Measurements from ENCODE around the gene UPF3A.
A peak's percentile ranks its signal among the peaks of the same experiment; 100 is the strongest.
"Not testable (repeated sequence)": the region's sequence is repeated elsewhere in the genome, so short reads cannot be mapped to it uniquely, and the experiment has no call there.

UPF3A gene, protein sequence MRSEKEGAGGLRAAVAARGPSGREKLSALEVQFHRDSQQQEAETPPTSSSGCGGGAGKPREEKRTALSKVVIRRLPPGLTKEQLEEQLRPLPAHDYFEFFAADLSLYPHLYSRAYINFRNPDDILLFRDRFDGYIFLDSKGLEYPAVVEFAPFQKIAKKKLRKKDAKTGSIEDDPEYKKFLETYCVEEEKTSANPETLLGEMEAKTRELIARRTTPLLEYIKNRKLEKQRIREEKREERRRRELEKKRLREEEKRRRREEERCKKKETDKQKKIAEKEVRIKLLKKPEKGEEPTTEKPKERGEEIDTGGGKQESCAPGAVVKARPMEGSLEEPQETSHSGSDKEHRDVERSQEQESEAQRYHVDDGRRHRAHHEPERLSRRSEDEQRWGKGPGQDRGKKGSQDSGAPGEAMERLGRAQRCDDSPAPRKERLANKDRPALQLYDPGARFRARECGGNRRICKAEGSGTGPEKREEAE

DNA sequence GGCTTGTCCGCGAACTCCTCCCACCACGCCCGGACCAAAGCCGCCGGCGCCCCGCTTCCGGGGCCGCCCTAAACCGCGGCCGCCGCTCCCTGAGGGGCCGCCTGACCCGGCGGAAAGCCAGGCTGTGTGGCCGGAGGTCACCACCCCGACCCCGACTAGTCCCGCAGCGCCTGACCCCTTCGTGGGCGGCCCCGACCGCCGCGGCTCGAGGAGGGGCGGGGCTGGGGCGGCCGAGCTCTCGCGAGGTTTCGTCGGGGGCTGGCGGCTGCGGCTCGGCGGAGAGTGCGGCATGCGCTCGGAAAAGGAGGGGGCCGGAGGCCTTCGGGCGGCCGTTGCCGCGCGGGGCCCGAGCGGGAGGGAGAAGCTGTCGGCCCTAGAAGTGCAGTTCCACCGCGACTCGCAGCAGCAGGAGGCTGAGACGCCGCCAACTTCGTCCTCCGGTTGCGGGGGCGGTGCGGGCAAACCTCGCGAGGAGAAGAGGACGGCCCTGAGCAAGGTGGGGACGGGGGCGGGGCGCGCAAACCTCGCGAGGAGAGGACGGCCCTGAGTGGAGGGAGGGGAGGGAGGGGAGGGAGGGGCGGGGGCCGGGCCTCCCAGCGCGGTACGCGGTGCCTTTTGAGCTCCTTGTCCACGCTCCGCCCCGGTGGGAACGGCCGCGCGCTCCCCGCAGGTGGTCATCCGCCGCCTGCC, at the start of gene UPF3A:
Gene UPF3A, plus strand, starts transcription at position 251 of the 690 bp plus-strand sequence. Its CDS starts 39 bp downstream, at position 290.
- peak; percentile 94 for DNase-seq

DNA sequence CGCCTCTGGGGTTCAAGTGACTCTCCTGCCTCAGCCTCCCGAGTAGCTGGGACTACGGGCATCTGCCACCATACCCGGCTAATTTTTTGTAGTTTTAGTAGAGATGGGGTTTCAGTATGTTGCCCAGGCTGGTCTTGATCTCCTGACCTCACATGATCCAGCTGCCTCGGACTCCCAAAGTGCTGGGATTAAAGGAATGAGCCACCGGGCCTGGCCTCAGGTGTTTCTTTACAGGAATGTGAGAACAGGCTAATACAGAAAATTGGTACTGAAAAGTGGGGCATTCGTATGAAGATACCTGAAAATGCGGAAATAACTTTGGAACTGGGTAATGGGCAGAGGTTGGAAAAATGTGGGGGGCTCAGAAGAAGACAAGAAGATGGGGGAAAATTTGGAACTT, 49.5 kb upstream of the UPF3A start:
- DNase-seq = no peak

DNA sequence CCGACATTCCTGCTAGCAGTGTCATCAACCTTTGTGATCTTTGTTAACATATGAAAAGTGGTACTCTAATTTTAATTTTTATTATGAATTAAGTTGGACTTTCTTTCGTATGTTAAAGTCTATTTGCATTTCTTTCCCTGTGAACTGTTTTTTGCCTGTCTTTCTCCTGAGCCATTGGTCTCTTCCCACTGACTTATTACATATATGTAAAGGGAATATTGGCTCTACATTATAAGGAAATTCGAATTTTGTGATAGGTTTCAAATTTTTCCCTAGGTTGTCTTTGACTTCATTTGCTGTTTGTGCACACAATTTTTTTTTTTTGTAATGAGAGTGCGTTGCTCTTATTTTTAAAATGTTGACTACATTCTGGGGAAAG, 47.1 kb upstream of the UPF3A start:
- DNase-seq = no peak

DNA sequence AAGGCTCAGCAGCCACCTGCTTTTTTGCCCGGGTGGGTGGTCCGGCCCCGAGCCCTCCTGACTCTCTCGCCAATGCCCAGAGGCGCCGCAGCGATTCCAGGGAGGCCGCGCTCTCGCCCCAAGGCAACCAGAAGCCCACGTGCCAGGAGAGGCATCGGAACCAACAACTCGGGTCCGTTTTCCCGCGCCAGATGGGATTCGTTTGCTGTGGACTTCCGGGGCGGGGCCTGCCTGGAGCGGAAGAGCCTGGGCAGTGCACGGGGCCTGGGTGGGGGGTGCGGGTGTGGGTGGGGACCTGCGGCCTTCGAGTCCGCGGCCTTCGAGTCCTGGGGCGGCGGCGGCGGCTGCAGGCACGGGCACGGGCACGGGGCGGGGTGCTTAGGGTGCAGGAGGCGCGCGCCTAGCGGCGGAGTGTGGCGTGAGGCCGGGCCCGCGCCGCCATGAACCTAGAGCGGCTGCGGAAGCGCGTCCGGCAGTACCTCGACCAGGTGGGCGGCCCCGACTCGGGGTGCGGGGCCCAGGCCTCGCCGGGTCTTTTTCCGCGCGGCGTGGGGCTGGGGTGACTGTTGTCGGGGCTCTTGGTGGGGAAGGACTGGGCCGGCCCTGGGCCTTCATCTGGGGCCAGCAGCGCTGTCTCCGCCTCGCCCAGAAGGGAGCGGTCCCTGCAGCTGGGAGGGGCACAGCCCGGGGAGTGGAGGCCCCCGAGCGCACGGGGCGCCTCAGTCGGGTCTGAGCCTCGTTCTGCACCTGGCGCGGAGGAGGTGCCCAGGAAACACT, 46.6 kb upstream of the UPF3A start, which contains the start of gene CDC16:
Gene CDC16, plus strand, starts transcription at position 253 of the 777 bp plus-strand sequence. Its CDS starts 188 bp downstream, at position 441.
- peak; percentile 99 for DNase-seq

DNA sequence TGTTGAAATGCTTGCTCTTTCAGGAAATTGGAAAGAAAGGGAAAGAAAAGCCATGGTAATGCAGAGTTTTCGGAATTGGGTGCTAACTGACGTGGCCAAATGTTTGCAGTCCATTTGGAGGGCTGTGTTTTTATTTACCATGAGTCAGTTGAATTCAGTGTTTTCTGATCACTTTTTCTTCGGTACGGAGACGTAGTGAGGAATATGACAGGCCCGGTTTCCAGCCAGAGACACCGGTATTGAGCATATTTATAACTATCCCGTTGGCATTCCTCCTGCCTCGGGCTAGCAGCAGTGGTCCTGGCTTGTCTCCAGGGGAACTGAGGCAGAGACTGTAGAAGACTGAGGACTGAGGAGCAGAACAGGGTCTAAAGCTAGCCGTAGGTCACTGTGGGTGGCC, 45.7 kb upstream of the UPF3A start:
- DNase-seq = no peak

DNA sequence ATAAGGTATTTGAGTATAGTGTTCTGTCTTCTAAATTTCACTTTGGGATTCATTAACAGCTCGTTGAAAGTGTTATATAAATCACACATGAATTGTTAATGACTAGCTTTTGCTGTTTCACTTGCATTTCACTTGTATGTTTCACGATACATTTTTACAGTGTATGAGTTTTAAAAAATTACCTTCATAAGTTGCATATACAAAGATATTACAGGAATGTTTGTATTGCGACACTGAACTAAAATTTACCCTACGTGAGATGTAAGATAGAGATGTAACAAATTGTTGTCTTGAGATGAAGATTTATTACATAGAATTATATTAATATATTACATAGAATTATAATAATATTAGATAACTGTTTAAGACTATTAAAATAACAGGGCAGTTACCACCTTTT, 45.2 kb upstream of the UPF3A start:
- no peak for DNase-seq

DNA sequence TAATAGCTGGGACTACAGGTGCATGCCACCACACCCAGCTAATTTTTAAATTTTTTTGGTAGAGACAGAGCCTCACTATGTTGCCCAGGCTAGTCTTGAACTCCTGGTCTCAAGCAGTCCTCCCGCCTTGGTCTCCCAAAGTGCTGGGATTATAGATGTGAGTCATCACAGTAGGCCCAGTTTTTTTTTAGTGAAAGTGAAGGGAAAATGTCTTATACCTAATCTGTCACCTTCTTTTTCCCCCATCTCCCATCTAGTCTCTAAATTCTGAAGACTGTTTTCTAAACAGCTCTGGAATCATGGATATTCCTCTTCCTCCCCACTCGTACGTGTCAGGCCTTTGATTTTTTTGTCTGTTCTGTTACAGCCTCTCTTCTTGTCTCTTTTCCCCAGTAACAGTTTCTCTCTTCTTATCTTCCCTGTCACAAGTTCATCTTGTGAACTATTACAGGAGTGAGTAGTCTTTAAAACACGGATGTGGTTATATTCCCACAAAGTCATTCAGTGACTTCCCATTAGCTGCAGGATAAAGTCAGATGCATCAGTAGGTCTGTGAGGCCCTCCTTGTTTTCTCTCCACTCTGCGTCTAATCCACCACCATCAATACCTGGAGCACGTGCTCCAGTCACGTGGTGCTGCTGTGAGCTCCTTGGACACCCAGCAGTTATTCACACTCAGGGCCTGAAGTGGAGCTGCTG, 43.8 kb upstream of the UPF3A start:
- no peak for DNase-seq

DNA sequence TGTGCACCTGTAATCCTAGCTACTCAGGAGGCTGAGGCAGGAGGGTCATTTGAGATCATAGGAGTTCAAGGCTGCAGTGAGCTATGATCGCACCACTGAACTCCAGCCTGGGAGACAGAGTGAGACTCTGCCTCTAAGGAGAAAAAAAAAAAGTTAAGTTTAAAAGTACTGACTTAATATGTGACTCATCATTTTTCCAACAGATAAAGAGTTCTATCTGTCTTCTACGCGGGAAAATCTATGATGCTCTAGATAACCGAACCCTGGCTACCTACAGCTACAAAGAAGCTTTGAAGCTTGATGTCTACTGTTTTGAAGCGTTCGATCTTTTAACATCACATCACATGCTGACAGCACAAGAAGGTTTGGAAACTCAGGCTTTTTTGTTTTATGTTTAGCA, 39.5 kb upstream of the UPF3A start:
- no peak for DNase-seq

DNA sequence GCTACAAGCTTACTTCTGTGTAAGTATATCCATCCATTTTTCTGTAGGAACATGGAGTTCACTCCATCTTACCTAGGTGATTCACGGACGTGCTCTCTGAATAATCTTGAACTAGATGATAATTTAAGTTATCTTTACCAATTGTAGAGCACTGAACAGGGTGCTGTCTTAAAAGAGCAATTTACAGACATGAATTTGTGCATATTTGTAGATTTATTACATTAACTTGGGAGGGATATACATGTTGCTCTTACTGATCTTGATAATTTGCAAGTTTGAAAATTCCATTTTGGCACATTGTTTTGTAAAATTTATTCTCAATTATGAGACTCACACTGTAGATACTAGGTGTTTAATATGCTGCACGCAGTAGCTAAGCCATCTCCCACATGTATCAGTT, 37.4 kb upstream of the UPF3A start:
- DNase-seq = no peak

DNA sequence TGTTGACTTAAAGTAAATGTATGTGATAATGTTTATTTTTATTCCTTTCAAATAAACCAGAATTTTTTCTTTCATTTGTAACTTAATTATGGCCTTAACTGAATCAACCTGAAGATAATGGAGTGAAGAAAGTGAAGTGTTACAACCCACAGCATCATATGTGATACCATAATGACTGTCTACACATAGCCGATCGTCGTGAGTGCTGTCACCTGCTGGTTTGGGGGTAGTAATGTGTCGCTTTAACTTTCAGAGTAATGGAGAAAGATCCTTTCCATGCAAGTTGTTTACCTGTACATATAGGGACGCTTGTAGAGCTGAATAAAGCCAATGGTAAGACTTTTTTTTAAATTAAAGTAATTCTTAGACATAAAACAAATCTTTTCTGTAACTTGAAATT, 36.8 kb upstream of the UPF3A start:
- DNase-seq = no peak

DNA sequence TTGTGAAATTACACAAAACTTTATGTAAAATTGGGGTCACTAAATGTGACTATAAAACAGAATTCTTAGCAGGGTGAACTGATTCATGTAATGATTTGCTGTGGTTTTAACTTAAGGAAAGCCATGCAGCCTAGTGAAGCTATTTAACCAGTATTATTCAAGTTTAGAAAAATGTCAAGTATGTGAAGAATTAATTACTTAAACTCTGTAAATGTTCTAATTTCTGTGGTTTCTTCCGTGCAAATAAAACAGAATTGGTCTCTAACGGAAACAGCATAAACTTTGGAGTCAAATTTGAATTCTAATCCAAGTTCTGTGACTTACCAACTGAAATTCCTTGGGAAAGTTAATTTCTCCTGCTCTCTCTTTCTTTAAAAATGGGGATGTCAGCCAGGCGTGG, 33.4 kb upstream of the UPF3A start:
- no peak for DNase-seq

DNA sequence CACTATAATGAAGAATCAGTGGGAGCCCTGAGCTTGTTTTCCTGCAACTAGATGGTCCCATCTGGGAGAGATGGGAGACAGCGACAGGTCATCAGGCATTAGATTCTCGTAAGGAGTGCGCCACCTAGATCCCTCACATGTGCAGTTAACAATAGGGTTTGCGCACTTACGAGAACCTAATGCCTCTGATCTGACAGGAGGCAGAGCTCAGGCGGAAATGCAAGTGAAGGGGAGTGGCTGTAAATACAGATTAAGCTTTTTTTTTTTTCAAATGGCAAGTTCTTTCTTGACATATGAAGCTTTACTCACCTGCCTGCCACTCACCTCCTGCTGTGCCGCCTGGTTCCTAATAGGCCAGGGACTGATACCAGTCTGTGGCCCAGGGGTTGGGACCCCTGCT, 32.3 kb upstream of the UPF3A start:
- no peak for DNase-seq

DNA sequence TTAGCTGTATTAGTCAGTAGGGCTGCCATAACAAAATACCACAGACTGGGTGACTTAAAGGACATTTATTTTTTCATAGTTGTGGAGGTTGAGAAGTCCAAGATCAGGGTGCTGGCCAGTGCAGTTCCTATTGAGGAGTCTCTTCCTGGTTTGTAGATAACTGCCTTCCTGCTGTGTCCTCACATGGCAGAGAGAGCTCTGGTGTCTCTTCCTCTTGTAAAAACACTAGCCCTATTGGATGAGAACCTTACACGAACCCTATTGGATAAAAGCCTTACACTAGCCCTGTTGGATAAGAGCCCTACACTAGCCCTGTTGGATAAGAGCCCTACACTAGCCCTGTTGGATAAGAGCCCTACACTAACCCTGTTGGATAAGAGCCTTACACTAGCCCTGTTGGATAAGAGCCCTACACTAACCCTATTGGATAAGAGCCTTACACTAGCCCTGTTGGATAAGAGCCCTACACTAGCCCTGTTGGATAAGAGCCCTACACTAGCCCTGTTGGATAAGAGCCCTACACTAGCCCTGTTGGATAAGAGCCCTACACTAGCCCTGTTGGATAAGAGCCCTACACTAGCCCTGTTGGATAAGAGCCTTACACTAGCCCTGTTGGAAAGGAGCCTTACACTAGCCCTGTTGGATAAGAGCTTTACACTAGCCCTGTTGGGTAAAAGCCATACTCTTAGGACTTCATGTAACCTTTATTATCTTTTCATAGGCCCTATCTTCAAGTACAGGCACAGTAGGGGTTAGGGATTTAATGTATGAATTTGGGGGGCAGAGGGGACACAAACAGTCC, 29.6 kb upstream of the UPF3A start:
- peak; percentile 82 for DNase-seq

DNA sequence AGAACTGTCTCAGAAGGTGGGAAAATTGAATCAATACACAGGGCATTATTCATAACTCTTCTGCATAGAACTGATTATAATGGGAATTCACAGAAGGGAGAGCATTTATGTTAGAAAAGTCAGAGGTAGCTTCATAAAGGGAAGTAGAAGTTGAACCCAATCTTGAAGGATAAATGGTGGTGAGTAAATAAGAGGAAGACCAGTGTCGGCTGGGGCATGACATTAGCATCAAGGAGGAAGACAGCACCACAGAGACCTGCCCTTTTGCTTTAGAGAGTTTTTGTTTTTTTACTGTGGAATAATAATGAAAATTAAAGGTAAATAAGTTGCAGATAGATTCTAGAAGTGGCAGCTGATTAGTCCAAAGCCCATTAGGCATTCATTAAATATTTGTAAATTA, 24.9 kb upstream of the UPF3A start:
- peak; percentile 26 for DNase-seq

DNA sequence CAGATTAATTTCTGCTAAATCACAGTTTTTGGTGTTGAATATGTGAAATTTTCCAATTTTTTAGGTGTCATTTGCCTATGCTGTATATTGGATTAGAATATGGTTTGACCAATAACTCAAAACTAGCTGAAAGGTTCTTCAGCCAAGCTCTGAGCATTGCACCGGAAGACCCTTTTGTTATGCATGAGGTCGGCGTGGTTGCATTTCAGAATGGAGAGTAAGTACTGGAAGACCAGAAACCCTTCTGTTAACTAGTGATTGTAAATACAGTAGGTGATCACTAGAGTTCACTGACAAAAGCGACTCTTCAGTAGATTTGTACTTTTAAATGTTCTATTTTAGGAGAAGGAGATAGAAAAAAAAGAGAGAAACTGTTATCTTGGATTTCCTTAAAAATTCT, 24.4 kb upstream of the UPF3A start:
- DNase-seq = no peak

DNA sequence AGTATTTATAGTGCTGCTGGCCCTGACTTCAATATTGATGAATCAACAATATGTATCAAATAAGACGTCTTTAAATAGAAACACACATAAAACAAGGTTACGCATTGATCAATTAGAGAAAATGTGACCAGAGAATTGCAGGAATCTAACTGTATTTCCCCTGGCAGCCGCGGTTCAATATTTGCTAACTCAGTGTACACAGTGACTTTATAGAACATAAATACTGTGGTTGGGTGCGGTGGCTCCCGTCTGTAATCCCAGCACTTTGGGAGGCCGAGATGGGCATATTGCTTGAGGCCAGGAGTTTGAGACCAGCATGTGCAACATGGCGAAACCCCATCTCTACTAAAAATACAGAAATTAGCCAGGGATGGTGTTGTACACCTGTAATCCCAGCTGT, 22.8 kb upstream of the UPF3A start:
- DNase-seq = no peak

DNA sequence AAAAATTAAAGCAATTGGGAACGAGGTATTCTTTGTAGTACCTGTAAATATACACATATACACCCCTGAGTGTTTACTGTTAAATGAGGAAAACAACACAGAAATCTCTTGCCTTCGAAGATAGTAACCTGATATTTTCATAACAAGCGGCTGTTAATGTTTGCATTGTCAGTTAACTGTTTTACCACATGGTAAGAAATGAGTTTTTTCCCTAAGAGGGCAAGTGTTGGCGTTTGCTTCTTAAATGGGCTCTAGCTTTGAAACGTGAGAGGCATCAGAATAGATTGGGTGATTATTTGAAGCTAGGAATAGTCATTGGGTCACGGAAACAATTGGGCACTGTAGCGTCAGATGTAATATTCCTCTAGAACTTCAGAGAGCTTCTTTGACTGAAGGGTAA, 22.0 kb upstream of the UPF3A start:
- DNase-seq = no peak

DNA sequence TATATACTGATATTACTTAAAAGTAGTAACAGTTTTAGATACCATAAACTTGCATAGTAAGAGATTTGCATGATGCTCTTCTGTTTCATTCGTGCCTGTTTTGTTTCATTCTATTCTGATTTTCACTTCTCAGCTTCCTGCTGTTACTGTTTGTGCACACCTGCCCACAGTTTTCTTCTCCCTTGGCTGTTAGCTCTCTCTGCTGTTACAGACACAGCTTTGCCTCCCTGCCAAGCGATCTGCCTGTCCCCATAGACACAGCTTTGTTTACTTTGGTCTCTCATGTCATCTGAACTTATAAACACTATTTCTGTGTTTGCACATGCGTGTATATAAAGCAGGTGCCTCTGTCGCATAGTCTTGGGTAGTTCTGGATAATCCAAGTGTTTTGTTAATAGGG, 21.4 kb upstream of the UPF3A start:
- DNase-seq = no peak

DNA sequence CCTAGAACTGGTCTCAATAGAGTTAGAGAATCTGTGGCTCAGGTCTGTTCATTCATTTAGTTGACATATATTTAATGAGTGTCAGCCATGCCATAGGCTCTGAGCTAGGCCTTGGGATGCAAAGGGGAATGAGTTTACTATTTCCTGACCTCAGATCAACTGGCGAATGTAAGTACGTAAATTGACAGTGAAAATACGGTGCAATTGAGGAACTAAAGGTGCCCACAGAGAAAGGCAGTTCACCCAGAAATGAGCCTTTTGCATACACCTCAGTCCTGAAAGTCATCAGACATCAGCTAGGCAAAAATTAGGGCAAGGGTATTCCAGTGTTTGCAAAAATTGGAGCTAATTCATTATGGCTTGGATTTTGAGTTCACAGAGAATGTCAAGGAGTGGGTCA, 20.6 kb upstream of the UPF3A start:
- no peak for DNase-seq

DNA sequence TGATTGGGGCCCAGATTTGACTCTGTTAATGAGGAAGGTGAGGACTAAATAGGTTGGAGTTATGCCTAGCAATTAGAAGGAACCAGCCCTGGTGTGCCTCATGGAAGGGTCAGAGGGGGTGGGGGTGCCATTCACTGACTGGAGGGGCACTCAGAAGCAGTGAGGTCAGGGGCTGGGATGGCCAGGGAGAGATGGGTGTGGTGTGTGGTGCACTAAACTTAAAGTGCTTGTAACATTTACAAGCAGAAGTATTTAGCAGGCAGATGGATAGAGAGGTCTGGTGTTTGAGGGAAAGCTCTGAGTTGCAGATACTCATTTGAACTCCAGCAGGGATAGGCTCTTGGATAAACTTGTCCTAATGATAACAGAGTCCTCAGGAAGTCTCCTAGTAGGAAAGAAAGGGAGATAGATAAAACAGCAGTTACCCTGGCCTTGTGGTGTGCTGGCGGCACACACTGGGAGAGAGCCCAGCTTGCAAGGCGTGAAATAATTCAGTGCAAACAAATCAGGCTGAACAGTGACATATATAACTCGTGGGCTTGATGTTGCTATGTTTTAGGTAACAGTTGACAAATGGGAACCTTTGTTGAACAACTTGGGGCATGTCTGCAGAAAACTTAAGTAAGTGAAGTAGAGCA, 20.0 kb upstream of the UPF3A start:
- DNase-seq = no peak

DNA sequence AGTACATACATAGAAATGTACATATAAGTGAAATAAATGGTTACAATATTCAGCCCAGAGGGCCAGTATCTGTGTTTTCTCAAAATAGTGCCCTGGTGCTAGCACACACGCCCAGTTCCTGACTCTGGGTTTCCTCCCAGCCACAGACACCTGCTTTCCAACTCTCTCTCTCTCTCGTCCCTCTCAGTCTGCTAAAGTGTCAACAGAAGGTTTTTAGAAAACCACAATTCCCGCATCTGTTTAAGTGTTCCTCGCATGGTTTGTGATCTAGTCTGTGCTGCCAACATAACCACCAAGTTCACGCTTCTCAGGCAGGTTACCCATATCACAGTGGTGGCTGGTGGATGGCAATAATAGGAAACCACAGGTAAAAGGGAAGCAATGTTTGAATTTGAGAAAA, 17.8 kb upstream of the UPF3A start:
- no peak for DNase-seq

DNA sequence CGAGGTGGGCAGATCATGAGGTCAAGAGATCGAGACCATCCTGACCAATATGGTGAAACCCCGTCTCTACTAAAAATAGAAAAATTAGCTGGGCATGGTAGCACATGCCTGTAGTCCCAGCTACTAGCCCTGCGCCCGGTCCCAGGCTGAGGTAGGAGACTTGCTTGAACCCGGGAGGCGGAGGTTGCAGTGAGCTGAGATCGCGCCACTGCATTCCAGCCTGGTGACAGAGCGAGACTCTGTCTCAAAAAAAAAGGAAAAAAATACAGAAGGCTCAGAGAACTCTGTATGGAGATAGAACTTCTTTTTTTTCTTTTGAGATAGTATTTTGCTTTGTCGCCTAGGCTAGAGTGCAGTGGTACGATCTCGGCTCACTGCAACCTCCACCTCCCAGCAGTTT, 17.1 kb upstream of the UPF3A start:
- not testable (repeated sequence) for DNase-seq
